Putamen (tissue), 1 donor: ENCODE results near the gene NUBPL.
"Not testable (repeated sequence)": the region's sequence is repeated elsewhere in the genome, so short reads cannot be mapped to it uniquely, and the experiment has no call there.

Experiments
- DNase-seq: peaks from one replicate; pipeline ENCODE4 v3.0.0-alpha.2; 2016; ENCODE audit warnings: low spot score

The NUBPL gene

GRCh38 chr14:31745741-31746140, 184.5 kb downstream of the NUBPL start:
- DNase-seq: no peak

GRCh38 chr14:31746326-31746725, 185.1 kb downstream of the NUBPL start:
- DNase-seq: no peak

- no peak for DNase-seq
Measured at GRCh38 chr14:31749275-31749674, 188.1 kb downstream of the NUBPL start.

GRCh38 chr14:31751047-31751446, 189.8 kb downstream of the NUBPL start:
- DNase-seq: not testable (repeated sequence)

- no peak for DNase-seq
Measured at GRCh38 chr14:31752867-31753661, 191.9 kb downstream of the NUBPL start.

- no peak for DNase-seq
Measured at GRCh38 chr14:31758941-31759340, 197.7 kb downstream of the NUBPL start.

GRCh38 chr14:31760277-31760676, 199.1 kb downstream of the NUBPL start:
- DNase-seq: no peak

- DNase-seq: no peak
Measured at GRCh38 chr14:31761325-31761724, 200.1 kb downstream of the NUBPL start.

- no peak for DNase-seq
Measured at GRCh38 chr14:31763041-31763440, 201.8 kb downstream of the NUBPL start.

GRCh38 chr14:31766315-31766892, 205.2 kb downstream of the NUBPL start:
- no peak for DNase-seq

GRCh38 chr14:31768355-31768754, 207.2 kb downstream of the NUBPL start:
- no peak for DNase-seq

GRCh38 chr14:31770271-31770670, 209.1 kb downstream of the NUBPL start:
- no peak for DNase-seq

GRCh38 chr14:31774567-31774966, 213.4 kb downstream of the NUBPL start:
- no peak for DNase-seq

- DNase-seq: no peak
Measured at GRCh38 chr14:31777312-31777711, 216.1 kb downstream of the NUBPL start.

GRCh38 chr14:31781578-31781977, 220.4 kb downstream of the NUBPL start:
- DNase-seq: no peak

- no peak for DNase-seq
Measured at GRCh38 chr14:31785574-31785973, 224.4 kb downstream of the NUBPL start.

- no peak for DNase-seq
Measured at GRCh38 chr14:31787377-31787776, 226.2 kb downstream of the NUBPL start.

GRCh38 chr14:31788340-31788739, 227.1 kb downstream of the NUBPL start:
- DNase-seq: no peak

GRCh38 chr14:31792726-31793125, 231.5 kb downstream of the NUBPL start:
- no peak for DNase-seq

GRCh38 chr14:31797946-31798345, 236.7 kb downstream of the NUBPL start:
- DNase-seq: not testable (repeated sequence)

GRCh38 chr14:31802838-31803237, 241.6 kb downstream of the NUBPL start:
- no peak for DNase-seq

- DNase-seq: no peak
Measured at GRCh38 chr14:31806249-31806648, 245.0 kb downstream of the NUBPL start.

- not testable (repeated sequence) for DNase-seq
Measured at GRCh38 chr14:31811693-31812628, 250.8 kb downstream of the NUBPL start.
